ENCODE measurements around the gene VTN.
A peak's percentile ranks its signal among the peaks of the same experiment; 100 is the strongest.

Gene VTN

DNA sequence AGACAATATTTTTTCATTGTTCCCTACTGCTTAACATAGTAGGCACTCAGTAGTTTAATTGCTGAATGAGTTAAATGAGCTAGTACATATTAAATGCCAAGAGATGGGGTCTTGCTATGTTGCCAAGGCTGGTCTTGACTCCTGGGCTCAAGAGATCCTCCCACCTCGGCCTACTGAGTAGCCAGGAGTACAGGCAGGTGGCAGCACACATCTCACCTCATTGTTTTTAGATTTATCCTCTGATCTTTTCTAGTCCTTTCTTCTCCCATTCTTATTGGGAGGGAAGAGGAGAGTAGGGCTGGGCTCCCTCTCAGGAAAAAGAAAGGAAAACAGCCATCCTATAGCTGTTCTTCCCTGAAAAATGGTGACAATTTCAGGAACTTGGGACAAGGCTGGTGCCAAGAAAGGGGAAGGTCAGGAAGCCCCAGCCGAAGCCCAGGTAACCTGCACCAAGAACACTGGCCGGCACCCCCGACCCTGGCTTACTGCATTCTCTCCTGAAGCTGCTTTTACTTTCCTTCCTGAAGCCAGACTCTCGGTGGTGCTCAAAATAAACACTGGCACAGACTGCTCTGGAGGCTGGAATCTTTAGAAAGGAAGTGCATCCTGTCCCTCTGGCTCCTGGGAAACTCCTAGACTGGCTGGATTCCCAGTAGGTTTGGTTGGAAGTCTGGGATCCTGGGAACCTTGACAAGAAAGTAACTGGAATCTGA lies 31.9 kb downstream of the VTN start:
- TF ChIP-seq, protein P1, sequence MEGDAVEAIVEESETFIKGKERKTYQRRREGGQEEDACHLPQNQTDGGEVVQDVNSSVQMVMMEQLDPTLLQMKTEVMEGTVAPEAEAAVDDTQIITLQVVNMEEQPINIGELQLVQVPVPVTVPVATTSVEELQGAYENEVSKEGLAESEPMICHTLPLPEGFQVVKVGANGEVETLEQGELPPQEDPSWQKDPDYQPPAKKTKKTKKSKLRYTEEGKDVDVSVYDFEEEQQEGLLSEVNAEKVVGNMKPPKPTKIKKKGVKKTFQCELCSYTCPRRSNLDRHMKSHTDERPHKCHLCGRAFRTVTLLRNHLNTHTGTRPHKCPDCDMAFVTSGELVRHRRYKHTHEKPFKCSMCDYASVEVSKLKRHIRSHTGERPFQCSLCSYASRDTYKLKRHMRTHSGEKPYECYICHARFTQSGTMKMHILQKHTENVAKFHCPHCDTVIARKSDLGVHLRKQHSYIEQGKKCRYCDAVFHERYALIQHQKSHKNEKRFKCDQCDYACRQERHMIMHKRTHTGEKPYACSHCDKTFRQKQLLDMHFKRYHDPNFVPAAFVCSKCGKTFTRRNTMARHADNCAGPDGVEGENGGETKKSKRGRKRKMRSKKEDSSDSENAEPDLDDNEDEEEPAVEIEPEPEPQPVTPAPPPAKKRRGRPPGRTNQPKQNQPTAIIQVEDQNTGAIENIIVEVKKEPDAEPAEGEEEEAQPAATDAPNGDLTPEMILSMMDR (IDR thresholded peaks at IDR 0.05), result no peak
- intact Hi-C loops (cut with DNase I; ENCODE audit: low total_unique reads), result loop anchor here (5.0 to 10.0 kb wide), 3 partner anchors 293 to 957 kb away; partner anchors contain the start of genes NLK, NUFIP2 and PHF12
- Histone ChIP-seq H3K27ac (peak overlapping the region in 1 of 2 donors; percentile 14), H3K36me3 (peaks cover 31 to 42% (median 39%) of the 10 kb centered on the region in 3 donors), H3K4me1 (peaks cover 0 to 45% (median 40%) of the 10 kb centered on the region in 4 donors), H3K27me3 (no peaks in the 10 kb centered on the region), H3K4me3 (no peak overlapping the region), H3K9me3 (no peaks in the 10 kb centered on the region)
- no peak for DNase-seq

DNA sequence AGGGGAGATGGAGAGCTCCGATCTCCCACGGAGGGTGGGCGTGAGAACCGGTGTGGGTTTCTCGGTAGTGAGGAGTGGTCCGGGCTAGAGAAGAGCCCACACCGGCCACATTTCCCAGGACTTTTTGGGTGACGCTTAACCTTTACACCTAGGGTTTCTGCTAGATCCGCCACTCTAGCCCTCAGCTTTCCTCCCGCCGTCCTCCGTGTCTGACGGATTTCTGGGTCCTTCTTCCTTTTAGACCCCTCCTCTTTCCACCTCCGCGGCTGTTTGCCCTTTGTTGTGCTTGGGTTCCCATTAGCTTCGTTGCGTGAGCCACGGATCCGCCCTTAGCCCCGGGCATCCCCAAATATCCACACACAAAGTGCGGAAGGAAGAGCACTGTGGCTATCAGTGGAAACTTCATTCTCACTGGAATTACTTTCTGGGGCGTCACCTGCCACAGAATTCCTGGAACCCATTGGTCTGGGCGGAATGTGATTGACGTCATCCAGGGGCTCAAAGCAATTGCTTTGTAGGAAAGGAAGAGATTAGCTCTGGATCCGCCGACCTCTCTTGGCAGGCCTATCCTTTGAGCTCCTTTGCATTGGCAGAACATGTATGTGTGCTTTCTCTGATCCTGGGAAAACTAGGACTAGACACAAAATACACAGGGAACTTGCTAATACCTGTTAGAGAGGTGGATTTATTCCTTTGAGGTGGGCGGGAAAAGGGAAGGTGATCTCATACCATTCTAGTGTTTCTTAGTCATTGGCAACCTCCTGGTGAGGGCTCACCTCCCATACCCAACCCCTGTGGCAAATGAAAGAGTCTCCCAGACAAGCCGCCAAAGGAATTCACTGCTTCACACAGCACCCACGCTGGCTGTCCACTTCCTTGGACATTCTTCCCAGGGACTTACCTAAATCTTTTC lies 33.9 kb downstream of the VTN start:
- intact Hi-C loops (cut with DNase I; ENCODE audit: low total_unique reads), result loop anchor here (5.0 to 10.0 kb wide), 3 partner anchors 291 to 959 kb away; partner anchors contain the start of genes NLK, NUFIP2 and PHF12
- peak in 1 of 2 donors; percentile 34 for DNase-seq
- peaks cover 0 to 48% (median 41%) of the 10 kb centered on the region in 4 donors for H3K4me1 ChIP-seq
- H3K36me3 ChIP-seq, result peaks cover 22 to 33% (median 24%) of the 10 kb centered on the region in 3 donors
- H3K9me3 ChIP-seq, result no peaks in the 10 kb centered on the region
- H3K4me3 ChIP-seq, result peak overlapping the region; percentile 68 to 89
- TF ChIP-seq, protein P1 (IDR thresholded peaks at IDR 0.05), result no peak
- H3K27me3 ChIP-seq, result no peaks in the 10 kb centered on the region
- H3K27ac ChIP-seq, result peak overlapping the region; percentile 92 to 94

DNA sequence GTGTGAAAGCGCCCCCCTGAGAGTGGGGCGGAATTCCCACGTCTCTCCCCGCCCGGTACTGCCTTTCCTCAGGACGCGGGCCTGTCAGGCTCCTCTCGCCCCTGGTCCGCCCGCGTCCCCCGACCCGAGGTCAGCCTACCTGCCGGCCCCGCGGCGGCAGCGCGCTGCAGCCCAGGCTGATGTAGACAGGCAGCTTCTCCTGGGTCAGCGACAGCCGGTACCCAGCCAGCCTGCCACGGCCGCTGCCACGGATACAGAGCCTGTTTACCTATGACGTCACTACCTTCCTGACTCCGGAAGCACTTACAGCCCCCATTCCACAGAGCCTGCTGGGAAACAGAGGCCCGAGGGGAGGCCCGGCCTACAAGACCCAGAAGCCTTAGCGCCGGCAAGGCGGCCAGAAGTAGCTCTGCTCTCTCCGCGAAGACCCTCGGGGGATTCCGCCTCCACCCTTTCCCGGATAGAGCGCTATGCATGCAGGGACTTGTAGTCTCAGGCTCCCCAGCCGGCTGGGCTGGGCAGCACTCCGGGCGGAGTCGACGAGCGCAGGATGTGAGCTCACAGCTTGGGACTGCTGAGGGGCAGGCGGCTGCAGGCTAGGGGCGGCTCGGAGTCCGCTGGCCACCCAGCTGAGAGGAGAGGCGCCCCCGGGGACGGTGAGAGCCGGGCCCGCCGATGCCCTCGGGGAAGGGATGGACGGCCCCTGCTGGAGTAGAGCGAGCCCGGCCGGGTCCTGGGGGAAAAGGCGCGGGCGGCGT lies 34.7 kb downstream of the VTN start, which contains the start of the genes IFT20 and TNFAIP1:
IFT20 (minus strand) TSS at position 272 of the 758 bp plus-strand sequence. CDS start 3,487 bp downstream, outside the sequence.
TNFAIP1 (plus strand) TSS at position 561 of the 758 bp plus-strand sequence. CDS start 3,761 bp downstream, outside the sequence.
- Histone ChIP-seq H3K36me3 (peaks cover 16 to 33% (median 20%) of the 10 kb centered on the region in 3 donors), H3K9me3 (no peaks in the 10 kb centered on the region), H3K4me3 (peak within 1 kb of the TSS; percentile 68 to 89), H3K4me1 (peaks cover 0 to 48% (median 41%) of the 10 kb centered on the region in 4 donors), H3K27ac (peak within 1 kb of the TSS; percentile 92 to 94), H3K27me3 (no peaks in the 10 kb centered on the region)
- intact Hi-C loops (cut with DNase I; ENCODE audit: low total_unique reads), result loop anchor here (5.0 to 10.0 kb wide), 3 partner anchors 291 to 959 kb away; partner anchors contain the start of genes NLK, NUFIP2 and PHF12
- TF ChIP-seq, protein P1 (IDR thresholded peaks at IDR 0.05), result peak in 1 of 2 experiments; percentile 8
- peak; percentile 99 to 100 for DNase-seq

DNA sequence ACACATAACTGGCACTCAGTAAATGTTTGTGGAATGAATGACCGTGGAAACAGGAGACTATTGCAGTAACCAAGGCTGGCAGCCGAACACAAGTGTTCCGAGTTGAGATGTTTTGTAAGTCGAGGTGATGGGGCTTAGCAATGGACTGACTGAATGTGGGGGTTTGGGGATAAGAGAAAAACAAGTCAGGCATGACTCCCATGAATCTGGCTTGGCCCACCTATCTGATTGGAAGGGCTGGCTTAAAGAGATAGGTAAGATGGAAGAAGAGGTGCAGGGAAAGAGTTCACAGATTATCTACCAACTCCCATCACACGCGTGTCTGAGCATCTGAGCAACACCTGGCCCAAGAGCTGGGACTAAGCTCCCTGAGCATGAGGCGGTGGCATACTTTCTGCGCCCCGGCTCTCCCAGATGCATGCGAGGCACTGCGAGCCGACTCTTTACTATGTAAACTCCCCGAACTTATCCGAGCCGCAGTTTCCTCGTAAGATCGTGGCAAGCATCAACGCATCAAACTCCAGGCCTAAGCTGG lies 35.4 kb downstream of the VTN start:
- intact Hi-C loops (cut with DNase I; ENCODE audit: low total_unique reads), result loop anchor here (5.0 to 10.0 kb wide), 3 partner anchors 290 to 960 kb away; partner anchors contain the start of genes NLK, NUFIP2 and PHF12
- peaks cover 10 to 33% (median 18%) of the 10 kb centered on the region in 3 donors for H3K36me3 ChIP-seq
- TF ChIP-seq, protein P1 (IDR thresholded peaks at IDR 0.05), result no peak
- H3K4me3 ChIP-seq, result peak overlapping the region; percentile 68 to 89
- DNase-seq, result no peak
- peak overlapping the region; percentile 85 to 94 for H3K27ac ChIP-seq
- peaks cover 0 to 48% (median 41%) of the 10 kb centered on the region in 4 donors for H3K4me1 ChIP-seq
- no peaks in the 10 kb centered on the region for H3K27me3 ChIP-seq
- H3K9me3 ChIP-seq, result no peaks in the 10 kb centered on the region

Measured in tibial artery (tissue), 4 donors.